Right atrium auricular region (tissue), 2 donors: ENCODE data around the gene FCSK. TPM values are rescaled to one million over a fixed set of nuclear protein-coding genes. Genes with fewer than 3 reads are reported as not detected.

ENCODE experiments used
- DNase-seq: peaks from one replicate; pipeline ENCODE4 v3.0.0-alpha.2; 2019; ENCODE audit warnings: low spot score
- H3K27ac ChIP-seq, 2 donors: fragments of 200-600 bp; sonication (generic); 1 replicate in 1 of 2; 2 replicates in 1 of 2; pipeline ENCODE4 v1.5.1; 2016 to 2019
- H3K27me3 ChIP-seq, 2 donors: fragments of 200-600 bp; sonication (generic); one replicate each; pipeline versions ENCODE4 v1.5.1 to v1.6.0; 2017 to 2019
- H3K36me3 ChIP-seq: fragments of 200-600 bp; sonication (generic); one replicate; pipeline ENCODE4 v1.5.1; 2016
- H3K4me1 ChIP-seq, 2 donors: fragments of 200-600 bp; sonication (generic); one replicate each; pipeline versions ENCODE4 v1.5.1 to v1.6.0; 2017 to 2019
- H3K4me3 ChIP-seq, 2 donors: fragments of 200-600 bp; sonication (generic); 1 replicate in 1 of 2; 2 replicates in 1 of 2; pipeline ENCODE4 v1.5.1; 2017 to 2019; ENCODE audit warnings: mild to moderate bottlenecking in 1 of 2, moderate library complexity in 1 of 2
- H3K9me3 ChIP-seq, 2 donors: fragments of 200-600 bp; sonication (generic); one replicate each; pipeline ENCODE4 v1.5.1; 2019
- CTCF ChIP-seq, 2 donors: fragments of 200-600 bp; sonication (generic); IDR thresholded peaks; one replicate each; pipeline ENCODE4 v1.5.1; 2019; ENCODE audit warnings: antibody characterized with exemption in 2 of 2
- total RNA-seq, 2 donors: library from RNA; depleted of rRNA; stranded (reverse); fragments of >200 nt; gene quantifications; one replicate each; pipeline ENCODE4 v1.1.0, GENCODE V29; 2016

Gene FCSK
- total RNA-seq, 2 donors from 2014 or later = 9.5 to 10.2 TPM

- no peak for TF ChIP-seq CTCF (IDR thresholded peaks at IDR 0.05)
- Histone ChIP-seq H3K36me3 (peaks cover under 1% of the 10 kb centered on the region), H3K4me1 (peaks cover 0 to 78% of the 10 kb centered on the region in 2 donors), H3K4me3 (no peak overlapping the region), H3K9me3 (no peaks in the 10 kb centered on the region), H3K27me3 (no peaks in the 10 kb centered on the region), H3K27ac (peak overlapping the region; percentile 42 to 56)
- no peak for DNase-seq
These were observed 24.3 kb upstream of the FCSK start for GRCh38 chr16:70429888-70430666.

GRCh38 chr16:70430667-70431536, 23.5 kb upstream of the FCSK start:
- no peak overlapping the region for H3K4me3 ChIP-seq
- H3K4me1 ChIP-seq = peaks cover 0 to 82% of the 10 kb centered on the region in 2 donors
- no peaks in the 10 kb centered on the region for H3K27me3 ChIP-seq
- TF ChIP-seq CTCF (IDR thresholded peaks at IDR 0.05) = no peak
- H3K9me3 ChIP-seq = no peaks in the 10 kb centered on the region
- peak overlapping the region; percentile 42 to 56 for H3K27ac ChIP-seq
- no peak for DNase-seq
- H3K36me3 ChIP-seq = no peaks in the 10 kb centered on the region

- Histone ChIP-seq H3K4me3 (no peak overlapping the region), H3K4me1 (peaks cover 0 to 92% of the 10 kb centered on the region in 2 donors), H3K9me3 (no peaks in the 10 kb centered on the region), H3K36me3 (no peaks in the 10 kb centered on the region), H3K27ac (peak overlapping the region; percentile 28 to 63), H3K27me3 (no peaks in the 10 kb centered on the region)
- TF ChIP-seq CTCF (IDR thresholded peaks at IDR 0.05) = no peak
- no peak for DNase-seq
These were observed 22.1 kb upstream of the FCSK start for GRCh38 chr16:70432356-70432722.

GRCh38 chr16:70432723-70433457, 21.5 kb upstream of the FCSK start:
- Histone ChIP-seq H3K4me1 (peaks cover 0 to 92% of the 10 kb centered on the region in 2 donors), H3K36me3 (no peaks in the 10 kb centered on the region), H3K4me3 (no peak overlapping the region), H3K9me3 (no peaks in the 10 kb centered on the region), H3K27ac (peak overlapping the region; percentile 28 to 63), H3K27me3 (no peaks in the 10 kb centered on the region)
- TF ChIP-seq CTCF (IDR thresholded peaks at IDR 0.05) = no peak
- peak; percentile 65 for DNase-seq

DNA sequence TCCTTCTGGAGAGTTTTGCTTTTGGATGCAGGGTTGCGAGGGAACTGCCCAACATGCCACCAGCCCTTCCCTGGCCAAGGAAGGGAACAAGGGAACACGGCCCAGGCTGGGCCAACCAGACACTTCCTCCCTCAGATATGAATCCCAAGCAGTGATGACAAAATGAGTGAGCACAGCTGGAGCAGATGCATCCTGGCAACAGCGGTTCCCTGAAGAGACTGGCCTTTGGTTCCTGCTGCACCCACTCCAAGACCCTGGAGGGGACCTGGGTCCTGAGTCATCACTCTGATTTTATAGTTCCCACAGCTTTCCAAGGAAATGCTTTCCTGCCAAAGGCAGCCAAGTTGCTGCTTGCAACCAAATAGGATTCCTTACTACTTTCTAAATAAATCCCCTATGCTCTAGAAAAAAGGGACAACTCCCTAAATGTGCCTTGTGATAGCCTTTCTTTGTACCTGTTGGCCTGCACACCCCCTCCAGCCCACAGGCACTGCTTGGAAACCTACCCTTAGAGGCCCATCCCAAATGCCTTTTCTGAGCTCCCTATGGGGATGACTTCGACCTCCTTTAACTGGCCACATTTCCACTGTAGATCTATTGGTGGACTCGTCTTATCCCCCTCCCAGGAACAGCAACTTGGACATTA, 20.8 kb upstream of the FCSK start:
- H3K27me3 ChIP-seq = no peaks in the 10 kb centered on the region
- DNase-seq = peak; percentile 67
- H3K36me3 ChIP-seq = no peaks in the 10 kb centered on the region
- no peak overlapping the region for H3K4me3 ChIP-seq
- H3K4me1 ChIP-seq = peaks cover 0 to 90% of the 10 kb centered on the region in 2 donors
- TF ChIP-seq CTCF (IDR thresholded peaks at IDR 0.05) = no peak
- no peaks in the 10 kb centered on the region for H3K9me3 ChIP-seq
- H3K27ac ChIP-seq = peak overlapping the region; percentile 28 to 63
